GM12878 (cell line): ENCODE measurements around the gene CACNA2D2.

Experiments
- CTCF ChIP-seq, 3 experiments: IDR thresholded peaks in 2 of 3; conservative IDR thresholded peaks in 1 of 3; 2 replicates each; pipeline ENCODE4 v1.5.1; 2011; ENCODE audit warnings: low read depth in 3 of 3, low read length in 3 of 3, mild to moderate bottlenecking in 3 of 3, control low read depth in 2 of 3, moderate library complexity in 2 of 3, inconsistent platforms in 1 of 3, mixed read lengths in 1 of 3; ENCODE audit not compliant: control insufficient read depth in 2 of 3, insufficient read depth in 1 of 3; ENCODE audit errors: extremely low read depth in 1 of 3
- EP300 ChIP-seq, 2 experiments: fragments of 150-350 bp in 1 of 2; IDR thresholded peaks; 2 replicates each; pipeline ENCODE4 v1.6.1; 2011 to 2012; ENCODE audit warnings: low read depth in 2 of 2, low read length in 2 of 2, borderline replicate concordance in 1 of 2, improper control_type of control experiment in 1 of 2, inconsistent platforms in 1 of 2; ENCODE audit not compliant: control insufficient read depth in 1 of 2
- NR2F1 ChIP-seq: fragments of 450-650 bp; conservative IDR thresholded peaks from 2 replicates; pipeline ENCODE4 v1.6.1; 2017; ENCODE audit warnings: mild to moderate bottlenecking
- PKNOX1 ChIP-seq: fragments of 450-650 bp; IDR thresholded peaks from 2 replicates; pipeline ENCODE4 v1.6.1; 2016; ENCODE audit warnings: mild to moderate bottlenecking
- POLR2AphosphoS5 ChIP-seq: IDR thresholded peaks from 2 replicates; pipeline ENCODE4 v1.6.1; 2011; ENCODE audit warnings: mild to moderate bottlenecking, low read length, inconsistent platforms
- PRDM15 ChIP-seq: fragments of 450-650 bp; formaldehyde crosslinking; IDR thresholded peaks from 2 replicates; pipeline ENCODE4 v1.4.0; 2020; ENCODE audit warnings: mild to moderate bottlenecking, moderate library complexity
- TF ChIP-seq, protein P1 (sequence below): IDR thresholded peaks from 2 replicates; pipeline ENCODE4 v1.6.1; 2011; ENCODE audit warnings: low read depth, mild to moderate bottlenecking, low read length, moderate library complexity, borderline replicate concordance; ENCODE audit errors: extremely low read depth

GRCh38 chr3:50455161-50456018, 48.0 kb downstream of the CACNA2D2 start:
- TF ChIP-seq EP300 (IDR thresholded peaks at IDR 0.05; ENCODE audit: borderline replicate concordance in 1 of 2, control insufficient read depth in 1 of 2, low read depth in 2 of 2, low read length in 2 of 2) (no peak), POLR2AphosphoS5 (no peak), PRDM15 (CRISPR knock-in tag) (no peak), NR2F1 (no peak), CTCF (IDR thresholded peaks at IDR 0.05 in 2 of 3, conservative IDR thresholded peaks at IDR 0.05 in 1 of 3; ENCODE audit: control insufficient read depth in 2 of 3, extremely low read depth in 1 of 3, insufficient read depth in 1 of 3, low read depth in 3 of 3, low read length in 3 of 3) (no peak), PKNOX1 (no peak)
- TF ChIP-seq, protein P1, sequence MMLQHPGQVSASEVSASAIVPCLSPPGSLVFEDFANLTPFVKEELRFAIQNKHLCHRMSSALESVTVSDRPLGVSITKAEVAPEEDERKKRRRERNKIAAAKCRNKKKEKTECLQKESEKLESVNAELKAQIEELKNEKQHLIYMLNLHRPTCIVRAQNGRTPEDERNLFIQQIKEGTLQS: no peak
